G401 (cell line): ENCODE measurements around the gene KSR1. TPM values are rescaled to one million over a fixed set of nuclear protein-coding genes. Genes with fewer than 3 reads are reported as not detected.

Experiments used
- DNase-seq: peaks from one replicate; pipeline ENCODE4 v3.0.0-alpha.2; 2015; ENCODE audit warnings: low spot score
- in situ Hi-C: cut with HindIII; loops from 2 replicates; pipeline ENCODE4 v1.10.0; 2016; ENCODE audit warnings: low sequenced_read_pairs, mixed read lengths
- total RNA-seq: library from RNA; depleted of rRNA; stranded (reverse); fragments of >200 nt; shearing (Covaris generic); gene quantifications from 2 replicates; pipeline ENCODE4 v1.2.3, GENCODE V29; 2014

KSR1 gene
- total RNA-seq, 1 experiment from 2014 or later: 6.0 TPM

GRCh38 chr17:27522028-27522635, 65.9 kb downstream of the KSR1 start:
- no peak for DNase-seq
- in situ Hi-C loops: no loop called here

- DNase-seq: no peak
- in situ Hi-C loops: no loop called here
Observed at GRCh38 chr17:27523712-27524111, 67.5 kb downstream of the KSR1 start.

GRCh38 chr17:27524594-27524993, 68.3 kb downstream of the KSR1 start:
- no peak for DNase-seq
- in situ Hi-C loops: no loop called here

DNA sequence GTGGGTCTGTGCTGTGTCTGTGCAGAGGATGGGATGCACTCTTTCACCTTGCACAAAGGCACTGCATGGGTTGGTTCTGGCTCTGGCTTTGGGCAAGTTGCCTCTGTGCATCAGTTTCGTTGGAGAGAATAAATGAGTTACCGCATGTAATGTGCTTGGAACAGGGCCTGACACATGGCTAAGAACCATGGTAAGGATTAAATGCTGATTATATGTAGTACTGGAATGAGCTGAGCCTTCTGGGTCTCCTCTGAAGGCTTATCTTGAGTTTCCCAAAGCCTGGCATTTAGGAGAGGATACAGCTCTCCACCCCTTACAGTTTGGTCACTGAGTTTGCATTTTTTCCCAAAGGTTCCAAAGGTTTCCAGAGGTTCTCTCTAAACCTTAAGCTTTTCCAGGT, 69.1 kb downstream of the KSR1 start:
- in situ Hi-C loops: no loop called here
- no peak for DNase-seq

- no peak for DNase-seq
- in situ Hi-C loops: no loop called here
Observed at GRCh38 chr17:27525836-27526603, 69.8 kb downstream of the KSR1 start.

- in situ Hi-C loops: no loop called here
- no peak for DNase-seq
Observed at GRCh38 chr17:27526604-27527002, 70.4 kb downstream of the KSR1 start.

GRCh38 chr17:27529230-27529796, 73.1 kb downstream of the KSR1 start:
- no peak for DNase-seq
- in situ Hi-C loops: no loop called here

DNA sequence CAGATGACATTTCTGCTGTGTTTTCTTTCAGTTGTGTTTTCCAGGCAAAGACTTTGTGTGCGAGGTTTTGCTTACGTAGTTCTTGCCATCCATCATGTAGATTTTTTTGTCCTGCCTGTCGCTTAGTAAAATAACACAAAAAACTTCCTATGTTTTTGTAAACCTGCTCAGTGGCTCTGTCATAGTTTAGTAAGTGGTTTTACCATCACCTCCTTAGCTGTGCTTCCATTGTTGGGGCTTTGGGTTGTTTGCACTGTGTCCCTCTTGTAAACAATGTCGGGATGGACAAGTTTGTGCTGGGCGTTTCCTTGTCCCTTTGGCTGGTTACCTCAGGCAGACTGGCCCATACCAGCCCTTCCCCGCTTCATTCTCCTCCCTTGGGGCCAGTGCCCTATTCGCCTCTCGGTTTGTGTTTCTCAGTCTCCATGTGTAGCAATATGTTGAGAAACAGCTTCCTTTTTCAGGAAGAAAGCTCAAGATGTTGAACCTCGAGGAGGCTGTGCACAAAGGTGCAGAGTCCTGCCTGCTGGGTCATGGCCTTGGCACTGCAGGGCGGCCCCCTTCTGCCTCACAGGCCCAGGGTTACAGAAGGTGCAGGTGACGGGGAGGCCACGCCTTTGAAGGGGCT, 74.6 kb downstream of the KSR1 start:
- in situ Hi-C loops: no loop called here
- DNase-seq: no peak

GRCh38 chr17:27531469-27531961, 75.3 kb downstream of the KSR1 start:
- DNase-seq: no peak
- in situ Hi-C loops: no loop called here

DNA sequence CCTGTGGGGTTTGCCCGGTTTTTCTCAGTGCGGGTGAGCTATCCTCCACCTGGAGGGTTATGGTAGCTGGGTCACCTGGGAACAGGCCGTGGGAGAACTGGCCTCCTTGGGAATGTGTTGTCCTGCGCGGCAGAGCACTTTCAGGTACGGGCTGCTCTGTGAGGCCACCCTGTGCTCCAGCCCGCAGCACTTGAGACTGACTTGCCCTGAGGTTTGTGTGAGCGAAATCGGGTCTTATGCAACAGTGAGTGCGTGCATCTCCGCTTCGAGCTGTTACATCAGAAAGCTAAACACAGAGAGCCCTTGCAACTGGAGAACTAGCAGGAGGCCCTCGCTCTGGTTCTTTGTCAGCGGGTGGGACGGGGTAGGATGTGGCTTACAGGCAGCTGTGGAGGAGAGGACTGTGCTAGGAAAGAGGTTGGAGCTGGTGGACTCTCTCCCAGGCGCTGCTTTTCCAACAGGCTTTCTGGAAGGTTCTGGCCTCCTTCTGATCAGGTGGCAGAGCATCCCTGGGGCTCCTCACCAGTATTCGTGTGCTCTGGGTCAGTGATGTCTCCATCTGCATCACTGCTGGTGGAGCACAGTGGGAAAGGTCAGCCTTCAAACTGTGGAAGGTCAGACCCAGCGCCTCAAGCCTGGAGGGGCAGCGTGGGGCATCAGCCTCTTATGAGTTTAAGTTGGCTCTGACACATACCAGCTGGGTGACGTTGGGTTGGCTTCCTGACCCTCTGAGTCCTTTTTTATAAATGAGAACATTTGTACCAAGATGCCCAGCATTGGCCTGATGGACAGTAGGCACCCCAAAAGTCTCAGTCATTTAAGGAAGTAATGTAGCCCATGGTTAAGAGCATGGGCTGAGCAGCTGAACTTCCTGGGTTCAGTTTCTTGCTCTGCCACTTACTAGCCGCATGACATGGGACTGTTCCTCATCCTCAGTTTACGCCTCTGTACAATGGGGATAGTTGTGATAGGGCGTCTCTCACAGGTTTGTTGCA, 76.3 kb downstream of the KSR1 start:
- in situ Hi-C loops: no loop called here
- no peak for DNase-seq

DNA sequence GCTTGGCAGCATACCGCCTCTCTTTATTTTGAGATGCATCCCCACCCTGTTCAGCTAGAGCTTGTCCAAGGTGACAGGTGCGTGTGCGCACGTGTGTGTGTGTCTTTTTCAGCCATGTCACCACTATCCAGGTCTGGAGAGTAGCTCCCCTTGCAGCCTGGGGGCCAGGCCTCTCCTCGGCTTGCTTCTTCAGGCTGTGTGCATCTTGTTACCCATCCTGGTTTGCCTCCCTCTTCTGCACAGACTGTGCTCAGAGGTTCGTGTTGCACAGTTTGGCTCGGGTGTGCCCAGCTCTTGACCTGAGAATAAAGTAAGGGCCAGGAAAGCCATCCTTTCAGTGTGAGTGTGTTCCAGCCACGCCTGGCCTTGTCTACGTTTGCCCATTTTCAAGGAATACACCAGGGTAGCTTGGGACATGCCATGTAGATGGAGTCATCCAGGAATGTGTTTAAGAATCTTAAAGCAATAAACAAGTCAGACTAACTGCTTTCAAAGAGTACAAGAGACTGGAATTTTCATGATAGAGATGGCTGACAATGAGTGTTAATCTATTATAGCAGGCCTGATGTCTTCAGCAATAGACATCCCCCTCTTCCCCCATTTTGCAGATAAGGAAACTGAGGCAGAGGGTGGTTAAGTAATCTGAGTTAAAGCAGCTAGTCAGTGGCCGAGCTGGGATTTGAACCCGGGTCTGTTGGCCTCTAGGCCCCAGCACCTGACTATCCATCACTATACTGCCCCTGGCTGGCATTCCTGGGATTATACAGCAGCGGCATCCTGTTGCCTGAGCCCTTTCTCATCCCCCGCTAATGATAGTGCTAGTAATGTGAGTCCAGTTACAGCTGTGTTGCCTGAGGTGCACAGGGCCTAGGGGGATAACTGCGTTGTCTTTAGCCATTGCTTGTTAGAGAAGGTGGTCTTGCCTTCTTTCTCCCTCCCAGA, 77.9 kb downstream of the KSR1 start:
- in situ Hi-C loops: no loop called here
- no peak for DNase-seq

- in situ Hi-C loops: no loop called here
- DNase-seq: no peak
Observed at GRCh38 chr17:27535178-27535928, 79.1 kb downstream of the KSR1 start.

- DNase-seq: no peak
- in situ Hi-C loops: no loop called here
Observed at GRCh38 chr17:27535975-27536374, 79.7 kb downstream of the KSR1 start.

DNA sequence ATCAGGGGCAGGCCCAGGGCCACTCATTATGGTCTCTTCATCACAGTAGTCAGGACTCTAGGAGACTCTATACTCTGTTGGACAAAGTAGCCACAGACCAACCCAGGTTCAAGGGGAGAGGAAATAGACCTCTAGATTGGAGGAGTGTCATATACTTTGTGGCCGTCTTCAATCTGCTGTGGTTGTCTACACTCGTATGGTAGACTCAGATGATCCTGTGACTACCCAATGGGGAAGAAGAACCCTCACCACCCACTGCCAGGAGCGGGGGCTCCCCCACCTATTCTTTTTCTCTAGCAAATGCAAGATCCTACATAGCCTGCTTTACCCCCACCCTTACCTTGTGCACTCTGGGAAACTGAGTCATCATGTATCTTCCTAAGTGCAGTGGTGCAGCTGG, 80.5 kb downstream of the KSR1 start:
- in situ Hi-C loops: no loop called here

GRCh38 chr17:27538156-27538955, 82.1 kb downstream of the KSR1 start:
- in situ Hi-C loops: no loop called here

More for the DNA sequence above, 80.5 kb downstream of the KSR1 start:
- DNase-seq: no peak

GRCh38 chr17:27539152-27539551, 82.9 kb downstream of the KSR1 start:
- in situ Hi-C loops: no loop called here
- no peak for DNase-seq

More at GRCh38 chr17:27538156-27538955, 82.1 kb downstream of the KSR1 start:
- DNase-seq: no peak
